GM21447 (cell line): ENCODE data around the gene NTMT1.
"Not testable (repeated sequence)": the region's sequence is repeated elsewhere in the genome, so short reads cannot be mapped to it uniquely, and the experiment has no call there.

Source experiments
- ATAC-seq: cut with Tn5 transposase; IDR thresholded peaks from one replicate; pipeline ENCODE4 v1.9.1; 2021; ENCODE audit not compliant: unreplicated experiment

NTMT1 gene

DNA sequence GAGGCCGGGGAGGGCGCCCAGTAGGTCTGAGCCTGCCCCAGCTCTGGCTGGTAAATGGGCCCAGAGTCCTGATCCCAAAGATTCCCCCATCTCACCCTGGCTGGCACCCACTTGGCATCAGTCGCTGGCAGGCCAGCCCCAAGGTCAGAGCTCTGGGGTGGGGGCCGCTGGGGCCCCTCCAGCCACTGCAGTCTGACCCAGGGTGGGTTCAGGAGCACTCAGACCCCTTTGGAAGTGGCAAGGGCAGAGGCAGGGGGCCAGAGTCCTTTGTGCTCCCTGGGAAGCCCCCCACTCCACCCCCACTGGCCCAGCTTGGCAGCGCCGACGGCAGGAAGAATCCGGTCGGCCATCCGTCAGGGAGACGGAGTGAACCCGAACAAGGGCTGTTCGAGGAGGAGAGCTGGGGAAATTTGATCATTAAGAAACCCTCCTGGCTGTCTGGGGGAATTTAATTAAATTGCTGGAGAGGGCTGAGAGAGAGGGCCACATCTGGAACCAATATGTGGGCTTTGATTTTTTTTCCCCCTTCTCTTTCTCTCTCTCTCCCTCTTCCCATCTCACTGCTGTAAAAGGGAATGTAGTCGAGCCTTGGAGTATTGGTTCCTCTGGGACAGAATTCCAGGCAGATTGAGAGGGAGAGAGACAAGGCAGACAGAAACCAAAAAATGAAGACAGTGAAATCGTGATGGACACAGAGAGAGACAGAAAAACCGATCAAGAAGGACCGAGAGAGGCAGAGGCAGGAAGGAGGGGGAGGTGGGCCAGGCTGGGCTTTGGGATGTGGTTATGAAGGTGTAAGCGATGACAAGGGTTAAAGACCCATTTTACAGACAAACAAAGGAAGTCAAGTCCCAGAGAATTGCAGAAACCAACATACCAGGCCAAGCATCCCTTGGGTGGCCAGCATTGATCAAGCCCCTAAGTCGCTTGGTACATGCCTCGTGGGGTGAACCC lies 24.0 kb downstream of the NTMT1 start:
- ATAC-seq = no peak

DNA sequence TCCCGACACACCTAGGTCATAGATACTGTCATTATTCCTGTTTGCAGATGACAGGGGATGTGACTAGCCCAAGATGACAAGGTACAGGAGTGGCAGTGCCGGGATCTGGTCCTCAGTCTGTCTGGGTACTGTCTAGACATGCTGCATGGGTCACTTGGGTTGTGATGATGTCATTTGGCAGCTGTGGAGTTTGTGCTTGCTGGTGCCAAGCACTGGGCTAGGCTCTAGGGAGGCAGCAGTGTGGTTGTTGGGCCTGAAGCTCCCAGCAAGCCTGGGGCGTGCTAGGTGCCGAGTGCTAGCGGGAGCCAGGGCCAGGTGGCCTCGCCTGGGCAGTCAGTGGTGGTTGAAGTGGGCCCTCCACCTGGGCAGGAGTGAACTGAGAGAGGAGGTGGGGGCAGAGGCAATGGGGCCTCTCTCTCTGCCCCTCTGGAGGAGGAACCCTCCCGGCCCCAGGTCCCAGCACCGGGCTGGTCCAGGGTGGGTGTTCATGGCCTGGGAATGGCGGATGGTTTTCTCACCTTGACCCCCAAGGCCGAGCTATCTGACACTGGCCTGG lies 24.8 kb downstream of the NTMT1 start:
- ATAC-seq = no peak

DNA sequence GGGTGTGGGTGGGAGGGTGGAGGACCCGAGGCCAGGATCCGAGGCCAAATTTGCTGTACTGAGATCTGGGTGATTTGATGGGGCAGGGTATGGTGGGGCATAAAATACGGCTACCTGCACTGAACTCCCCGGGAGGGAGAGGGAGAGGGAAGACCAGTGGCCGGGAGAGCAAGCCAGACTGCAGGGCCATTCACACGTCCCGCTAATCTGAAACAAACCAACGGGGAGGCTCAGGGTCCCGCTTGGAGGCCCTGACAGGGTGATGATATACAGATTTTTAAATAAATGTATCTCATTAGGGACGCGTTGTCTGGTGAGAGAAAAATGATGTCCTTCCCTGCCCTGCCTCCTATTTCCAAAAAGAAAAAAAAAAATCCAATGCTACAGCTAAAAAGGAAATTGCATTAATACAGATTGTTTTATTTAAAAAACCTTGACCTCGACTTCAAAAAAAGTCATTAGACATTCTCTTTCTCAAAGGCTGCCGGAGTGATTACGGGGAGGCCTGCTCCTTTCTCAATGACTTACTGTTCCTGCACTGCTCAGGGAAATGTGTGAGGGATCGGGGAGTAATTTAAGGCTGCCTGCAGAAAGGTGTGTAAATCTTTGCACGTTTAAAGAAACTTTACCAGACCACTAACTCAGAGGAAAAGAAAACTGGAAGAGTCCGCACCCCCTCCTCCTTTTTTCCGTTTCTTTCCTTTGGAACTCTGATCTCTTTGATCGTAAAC lies 28.0 kb downstream of the NTMT1 start:
- no peak for ATAC-seq

DNA sequence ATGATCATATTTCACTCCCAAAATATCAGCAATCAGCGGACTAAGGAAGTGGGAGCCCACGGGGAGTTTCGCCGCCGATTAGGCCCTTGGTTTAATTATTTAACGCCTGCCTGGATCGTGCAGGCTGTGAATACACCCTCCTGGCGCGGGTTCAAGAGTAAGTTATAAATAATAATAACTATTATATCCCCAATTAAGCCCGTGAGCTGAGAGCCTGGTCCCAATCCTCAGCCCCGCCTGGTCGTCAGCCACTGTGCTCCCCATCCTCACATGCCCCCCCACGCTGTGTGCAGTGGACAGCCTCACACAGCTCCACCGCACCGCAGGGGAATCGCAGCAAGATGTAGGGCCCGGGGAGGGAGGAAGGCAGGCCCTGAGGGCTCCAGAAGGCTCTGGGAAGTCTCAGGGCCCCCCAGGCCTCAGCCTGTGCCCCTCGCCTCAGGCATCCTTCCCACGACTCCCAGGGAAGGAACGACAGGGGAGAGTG lies 28.6 kb downstream of the NTMT1 start:
- ATAC-seq = no peak

DNA sequence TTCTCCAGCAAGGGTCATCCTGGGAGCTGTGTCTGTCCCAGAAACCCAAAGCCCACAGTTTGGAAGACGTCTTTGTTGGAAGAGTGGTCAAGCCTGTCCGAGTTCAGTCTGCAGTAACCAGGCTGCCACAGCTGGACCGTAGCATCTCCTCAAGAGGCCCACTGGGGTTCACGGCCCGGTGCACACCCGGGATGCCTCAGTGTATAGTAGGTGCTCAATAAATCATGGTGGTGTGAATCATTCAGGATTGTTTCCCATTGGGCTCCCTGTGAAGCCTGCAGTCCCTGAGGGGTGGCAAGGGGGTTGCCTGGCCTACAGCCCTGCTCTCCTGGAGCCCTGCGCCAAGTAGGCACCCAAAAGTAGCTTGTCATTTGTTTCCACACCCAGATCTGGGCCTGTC lies 29.2 kb downstream of the NTMT1 start:
- no peak for ATAC-seq

DNA sequence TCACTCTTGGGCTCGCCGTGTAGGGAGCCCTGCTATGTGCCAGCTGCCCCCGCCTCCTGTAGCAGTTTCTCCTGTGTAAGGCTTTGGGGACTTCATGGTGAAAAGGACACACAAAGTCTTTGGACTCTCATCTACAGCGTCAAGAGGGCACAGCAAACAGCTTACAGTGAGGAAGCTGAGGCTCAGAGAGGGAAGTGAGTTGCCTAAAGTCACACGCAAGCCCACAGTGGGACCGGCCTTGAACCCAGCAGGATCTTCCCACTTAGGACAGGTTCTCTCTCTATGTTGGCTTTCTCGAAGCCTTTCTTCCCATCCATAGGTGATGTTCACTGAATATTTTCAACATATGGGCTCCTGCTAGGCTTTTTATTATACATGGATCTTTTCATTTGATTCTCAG lies 29.7 kb downstream of the NTMT1 start:
- ATAC-seq = no peak

DNA sequence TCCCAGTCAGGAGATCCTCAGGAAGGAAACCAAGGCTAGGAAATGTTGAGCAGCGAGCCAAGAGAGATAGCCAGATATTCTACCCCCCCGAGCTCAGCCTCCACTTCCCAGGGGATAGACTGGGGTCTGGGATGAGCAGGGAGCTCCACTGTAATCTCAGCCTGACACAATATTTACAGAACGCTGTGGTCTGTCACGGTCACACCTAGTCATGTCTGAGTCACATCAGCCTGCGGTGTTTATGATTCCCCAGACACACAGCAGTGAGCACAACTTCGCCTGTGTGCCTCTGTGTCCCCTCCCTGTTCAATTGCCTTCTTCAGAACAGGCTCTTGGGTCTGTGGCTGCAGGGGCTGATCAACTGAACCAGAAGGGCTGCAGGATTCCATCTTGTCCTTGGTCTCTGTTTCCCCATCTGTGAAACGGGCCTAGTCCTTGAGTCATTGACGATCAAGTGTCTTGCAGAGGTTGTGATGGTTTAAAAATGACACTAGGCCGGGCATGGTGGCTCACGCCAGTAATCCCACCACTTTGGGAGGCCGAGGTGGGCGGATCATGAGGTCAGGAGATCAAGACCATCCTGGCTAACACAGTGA lies 30.9 kb downstream of the NTMT1 start:
- ATAC-seq = no peak

DNA sequence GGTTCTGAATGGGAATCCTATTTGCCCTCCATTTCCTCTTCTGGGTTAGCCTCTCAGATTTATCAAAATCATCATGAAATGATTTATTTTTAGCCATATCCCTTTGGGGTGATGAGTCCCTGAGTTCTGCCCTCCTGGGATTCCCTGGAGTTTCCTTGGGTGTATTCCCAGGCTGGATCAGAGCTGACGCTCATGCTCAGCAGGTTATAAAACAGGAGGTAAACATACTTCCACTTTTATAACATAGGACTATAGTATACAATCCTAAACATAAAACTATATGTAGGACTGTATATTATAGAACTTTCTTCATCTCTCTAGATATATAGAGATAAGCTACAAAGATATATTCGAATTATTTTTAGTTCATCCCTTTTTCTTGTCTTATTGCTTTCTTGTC lies 35.1 kb downstream of the NTMT1 start:
- no peak for ATAC-seq

DNA sequence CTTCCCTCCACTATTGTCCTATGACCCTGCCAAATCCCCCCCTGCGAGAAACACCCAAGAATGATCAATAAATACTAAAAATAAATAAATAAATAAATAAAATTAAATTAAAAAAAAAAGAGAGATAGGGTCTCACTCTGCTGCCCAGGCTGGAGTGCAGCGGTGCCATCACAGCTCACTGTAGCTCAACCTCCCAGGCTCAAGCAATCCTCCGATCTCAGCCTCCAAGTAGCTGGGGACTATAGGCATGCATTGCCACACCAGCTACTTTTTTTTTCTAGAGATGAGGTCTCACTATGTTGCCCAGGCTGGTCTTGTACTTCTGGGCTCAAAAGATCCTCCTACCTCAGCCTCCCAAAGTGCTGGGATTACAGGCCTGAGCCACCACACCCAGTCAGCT lies 36.3 kb downstream of the NTMT1 start:
- ATAC-seq = not testable (repeated sequence)

DNA sequence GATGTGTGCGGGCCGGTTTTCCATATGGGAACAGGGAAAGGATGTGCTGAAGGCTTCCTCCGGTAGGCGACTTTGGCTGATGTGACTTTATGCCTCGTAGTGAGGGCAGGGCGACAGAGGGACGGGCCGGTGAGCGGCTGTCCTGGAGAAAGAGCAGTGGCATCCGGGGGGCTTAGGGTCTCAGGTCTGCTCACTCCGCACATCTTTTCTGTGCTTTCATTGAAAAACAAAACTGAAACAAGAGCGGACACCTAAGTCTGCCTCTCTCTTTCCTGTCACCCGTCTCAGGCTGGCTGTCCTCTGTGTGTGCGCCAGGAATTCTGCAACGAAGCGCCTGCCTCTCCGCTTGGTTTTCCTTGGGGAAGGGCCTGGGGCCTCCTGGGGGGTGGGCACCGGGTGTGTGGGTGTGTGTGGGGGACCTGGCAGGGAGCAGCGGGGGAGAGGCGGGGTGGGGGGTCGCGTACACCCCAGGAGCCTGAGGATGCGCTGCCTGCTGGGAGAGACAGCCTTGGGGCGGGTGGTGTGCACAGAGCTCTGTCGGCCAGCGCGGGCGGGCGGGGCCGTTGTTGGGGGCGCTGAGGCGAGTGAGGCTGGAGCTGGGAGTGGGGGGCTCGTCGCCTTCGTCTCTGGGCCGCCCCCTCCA lies 38.9 kb downstream of the NTMT1 start:
- ATAC-seq = no peak

DNA sequence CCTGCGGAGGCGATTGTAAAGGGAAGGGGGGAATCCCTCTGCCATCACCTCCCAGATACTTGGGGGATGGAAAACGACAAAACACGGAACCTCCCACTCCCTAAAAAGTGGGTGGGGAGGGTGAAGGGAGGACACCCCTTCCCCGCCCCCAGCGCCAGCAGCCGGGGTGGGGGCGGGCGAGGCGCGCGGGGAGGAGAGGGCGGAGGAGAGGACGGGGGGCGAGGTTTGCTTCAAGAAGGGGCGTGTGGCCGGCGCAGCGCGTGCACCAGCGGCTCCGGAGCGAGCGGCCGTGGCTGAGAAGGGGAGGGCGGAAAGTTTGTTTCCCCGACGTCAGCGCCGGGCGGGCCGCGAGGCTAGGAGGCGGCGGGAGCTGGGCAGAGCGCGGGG lies 39.4 kb downstream of the NTMT1 start, which contains the start of gene PRRX2:
Gene PRRX2 (plus strand): TSS at position 259 of the 387 bp plus-strand sequence. CDS start 221 bp downstream, outside the sequence.
- ATAC-seq = no peak

DNA sequence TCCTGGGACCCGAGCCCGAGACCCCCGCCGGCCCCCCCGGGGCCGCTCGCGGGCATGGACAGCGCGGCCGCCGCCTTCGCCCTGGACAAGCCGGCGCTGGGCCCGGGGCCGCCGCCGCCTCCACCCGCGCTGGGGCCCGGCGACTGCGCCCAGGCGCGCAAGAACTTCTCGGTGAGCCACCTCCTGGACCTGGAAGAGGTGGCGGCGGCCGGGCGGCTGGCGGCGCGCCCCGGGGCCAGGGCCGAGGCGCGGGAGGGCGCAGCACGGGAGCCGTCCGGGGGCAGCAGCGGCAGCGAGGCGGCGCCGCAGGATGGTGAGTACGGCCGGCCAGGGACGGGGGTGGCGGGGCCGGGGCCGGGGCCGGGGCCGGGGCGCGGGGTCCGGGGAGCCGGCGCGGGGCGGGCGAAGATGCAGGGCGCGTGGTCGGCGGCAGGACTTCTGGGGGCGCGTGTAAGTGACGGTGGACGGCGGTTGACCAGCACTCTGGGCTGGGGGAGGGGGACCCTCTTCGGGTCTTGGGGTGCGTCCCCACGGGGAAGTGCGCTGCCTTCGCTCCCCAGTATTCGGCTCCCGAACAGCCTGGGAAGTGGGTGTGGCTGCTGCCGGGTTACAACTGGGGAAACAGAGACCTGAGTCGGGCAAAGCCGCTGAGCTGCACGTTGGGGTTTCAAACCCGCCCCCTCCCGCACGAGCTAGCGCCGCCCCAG lies 40.0 kb downstream of the NTMT1 start:
- ATAC-seq = no peak

DNA sequence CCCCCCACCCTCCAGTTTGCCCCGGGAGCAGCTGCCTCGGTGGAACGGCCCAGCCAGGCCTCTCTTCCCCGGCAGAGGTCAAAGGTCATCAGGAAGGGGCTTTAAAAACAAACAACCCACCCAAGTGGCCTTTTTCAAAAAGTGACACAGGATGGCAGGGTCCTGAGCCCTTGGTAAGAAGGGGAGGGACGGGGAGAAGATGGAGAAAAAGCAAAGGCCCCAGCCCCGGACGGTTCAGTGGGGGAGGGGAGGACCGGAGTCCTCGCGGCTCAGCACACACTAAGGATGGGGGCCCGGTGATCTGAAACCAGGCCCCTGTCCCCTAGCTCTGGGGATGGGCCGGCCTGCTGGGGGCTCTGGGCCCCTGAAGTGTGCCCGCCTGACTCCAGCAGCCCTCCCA lies 40.6 kb downstream of the NTMT1 start:
- ATAC-seq = no peak

DNA sequence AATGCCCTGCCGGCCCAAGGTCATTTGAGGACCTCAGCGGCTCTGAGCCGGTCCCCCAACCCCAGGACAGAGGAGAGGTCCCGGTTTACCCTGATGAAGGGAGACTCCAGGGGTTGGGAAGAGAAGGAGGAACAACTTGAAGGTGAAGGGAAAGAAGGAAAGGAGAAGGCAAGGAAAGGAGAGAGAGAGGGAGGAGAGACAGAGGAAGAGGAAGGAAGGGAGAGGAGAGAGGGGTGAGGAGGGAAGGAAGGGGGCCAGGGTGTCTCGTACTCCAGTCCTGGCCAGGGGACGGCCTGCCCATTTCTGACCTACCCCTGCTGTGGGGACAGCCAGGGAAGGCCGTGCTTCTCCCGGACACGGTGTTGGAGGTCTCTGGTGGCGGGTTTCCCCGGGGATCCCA lies 41.4 kb downstream of the NTMT1 start:
- ATAC-seq = no peak

DNA sequence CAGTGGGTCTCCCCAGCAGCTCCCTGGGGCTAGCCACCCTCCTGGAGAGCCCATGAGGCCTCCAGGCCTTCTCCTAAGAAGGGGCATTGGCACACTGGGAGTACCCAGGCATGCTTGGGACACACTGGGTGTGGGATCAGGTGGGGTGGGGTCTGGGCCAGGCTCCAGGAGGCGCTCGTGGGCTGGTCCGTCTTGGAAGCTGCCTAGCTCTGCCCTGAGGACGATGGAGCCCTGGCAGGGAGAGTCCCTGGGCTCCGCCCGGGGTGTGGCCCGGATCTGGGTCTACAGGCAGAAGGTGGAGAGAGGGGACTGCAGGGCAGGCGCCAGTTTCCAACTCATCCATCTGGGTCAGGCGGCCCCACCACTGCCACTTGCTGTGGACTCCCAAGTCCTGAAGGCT lies 41.9 kb downstream of the NTMT1 start:
- no peak for ATAC-seq

DNA sequence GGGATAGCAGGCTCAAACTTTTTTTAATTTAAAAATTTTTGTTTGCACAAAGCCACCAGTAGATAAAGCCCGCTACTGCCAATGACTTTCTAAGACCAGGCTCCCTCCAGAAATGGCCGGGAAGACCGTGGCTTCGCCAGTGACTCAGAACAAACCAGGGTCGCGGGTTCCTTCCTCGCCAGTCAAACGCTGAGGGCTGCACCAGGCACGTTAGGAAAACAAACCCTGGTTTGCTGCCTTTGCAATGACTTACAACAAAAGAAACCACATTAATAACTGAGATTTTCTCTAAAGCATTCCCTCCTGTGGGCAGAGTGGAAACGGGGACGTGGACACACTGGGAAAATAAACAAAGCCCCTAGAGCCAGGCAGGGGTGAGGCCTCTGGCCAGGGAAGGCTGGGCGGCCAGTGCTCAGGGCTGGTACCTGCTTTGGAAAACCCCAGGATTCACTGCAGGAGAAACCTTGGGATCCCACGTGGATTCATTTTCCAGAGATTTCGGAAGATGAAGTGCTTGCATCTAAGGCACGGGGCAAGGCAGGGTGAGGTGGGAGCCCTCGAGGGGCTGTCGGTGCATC lies 43.3 kb downstream of the NTMT1 start:
- ATAC-seq = no peak

DNA sequence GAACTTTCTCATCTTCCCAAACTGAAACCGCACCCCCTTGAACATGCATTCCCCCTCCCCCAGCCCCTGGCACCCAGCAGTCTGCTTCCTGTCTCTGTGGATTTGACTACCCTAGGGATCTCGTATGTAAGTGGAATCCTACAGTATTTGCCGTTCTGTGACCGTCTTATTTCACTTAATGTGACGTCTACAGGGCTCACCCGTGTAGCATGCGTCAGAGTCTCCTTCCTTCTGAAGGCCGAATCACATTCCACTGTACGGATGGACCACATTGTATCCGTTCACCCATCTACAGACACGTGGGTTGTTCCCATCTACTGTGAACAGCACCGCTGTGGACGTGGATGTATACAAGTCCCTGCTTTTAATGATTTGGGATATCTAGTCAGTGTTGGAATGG lies 44.0 kb downstream of the NTMT1 start:
- ATAC-seq = no peak

DNA sequence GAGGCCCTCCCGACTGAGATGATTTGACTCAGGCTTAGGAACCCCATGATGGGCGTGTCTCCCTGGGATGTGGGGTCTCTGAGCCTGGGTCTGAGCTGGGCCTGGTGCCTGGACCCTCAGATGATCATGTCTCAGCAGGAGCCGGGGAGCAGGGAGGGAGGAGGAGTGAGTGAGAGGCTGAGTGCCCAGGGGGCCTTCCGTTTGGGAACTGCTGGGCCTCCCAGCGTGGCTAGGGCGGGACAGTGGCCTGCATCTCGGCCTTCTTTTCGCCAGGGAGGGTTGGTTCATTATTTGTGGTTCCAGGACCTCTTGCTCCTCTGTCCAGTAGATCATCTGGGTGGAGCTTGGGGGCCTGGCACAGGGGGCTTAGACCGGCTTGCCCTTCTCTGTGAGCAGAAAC lies 45.1 kb downstream of the NTMT1 start:
- no peak for ATAC-seq

DNA sequence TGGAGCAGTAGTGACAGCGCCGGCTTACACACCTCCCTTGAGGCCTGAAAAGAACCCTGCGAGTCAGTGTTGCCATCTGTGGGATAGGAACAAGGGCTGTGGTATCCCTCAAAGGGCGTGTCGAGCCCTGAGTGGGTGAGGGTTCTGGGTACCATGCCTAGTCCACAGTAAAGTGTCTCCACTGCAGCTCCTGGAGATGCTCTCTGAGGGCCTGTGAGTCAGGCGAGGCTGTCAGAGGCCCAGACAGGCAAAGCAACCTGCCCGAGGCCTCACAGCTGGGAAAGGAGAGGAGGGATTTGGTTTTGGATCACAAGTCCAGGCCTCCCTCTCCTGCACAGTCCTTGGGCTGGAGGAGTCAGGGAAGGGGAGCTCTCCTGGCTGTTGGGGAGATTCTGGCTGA lies 45.6 kb downstream of the NTMT1 start:
- no peak for ATAC-seq

DNA sequence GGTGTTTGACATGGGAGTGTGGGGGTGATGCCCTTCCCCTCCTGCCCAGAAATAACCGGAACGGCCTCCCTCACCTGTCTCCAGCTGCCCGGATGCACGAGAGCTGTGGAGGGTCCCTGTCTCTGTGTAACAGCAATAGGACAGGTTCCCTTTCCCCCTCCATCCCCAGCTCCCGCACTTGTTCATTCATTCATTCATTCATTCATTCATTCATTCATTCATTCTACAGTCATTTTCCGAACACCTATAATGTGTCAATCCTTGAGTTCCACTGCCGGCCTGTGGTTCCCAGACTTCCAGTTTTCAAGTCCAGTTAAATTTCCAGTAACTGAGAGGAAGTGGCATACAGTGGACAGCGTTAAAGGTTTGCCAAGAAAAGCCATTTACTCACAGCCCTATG lies 46.7 kb downstream of the NTMT1 start:
- ATAC-seq = no peak
